A549 treated with dexamethasone at 1 μM for 4 hours (cell line): ENCODE data around the gene RHOG. TPM values are rescaled to one million over a fixed set of nuclear protein-coding genes. Genes with fewer than 3 reads are reported as not detected.

Experiments
- total RNA-seq: library from RNA; stranded (reverse); fragments of 200-300 nt; extraction: Qiagen RNA extraction; gene quantifications from 5 replicates; pipeline ENCODE4 v1.2.3, GENCODE V29; 2022

Gene RHOG
- 95.1 to 115 TPM (median 111 TPM) in 5 replicates for total RNA-seq

GRCh38 chr11:3840870-3841425, at the start of gene RHOG:
Gene RHOG, minus strand, starts transcription at chr11:3840959. Its CDS starts 12,821 bp downstream, at chr11:3828138.

DNA sequence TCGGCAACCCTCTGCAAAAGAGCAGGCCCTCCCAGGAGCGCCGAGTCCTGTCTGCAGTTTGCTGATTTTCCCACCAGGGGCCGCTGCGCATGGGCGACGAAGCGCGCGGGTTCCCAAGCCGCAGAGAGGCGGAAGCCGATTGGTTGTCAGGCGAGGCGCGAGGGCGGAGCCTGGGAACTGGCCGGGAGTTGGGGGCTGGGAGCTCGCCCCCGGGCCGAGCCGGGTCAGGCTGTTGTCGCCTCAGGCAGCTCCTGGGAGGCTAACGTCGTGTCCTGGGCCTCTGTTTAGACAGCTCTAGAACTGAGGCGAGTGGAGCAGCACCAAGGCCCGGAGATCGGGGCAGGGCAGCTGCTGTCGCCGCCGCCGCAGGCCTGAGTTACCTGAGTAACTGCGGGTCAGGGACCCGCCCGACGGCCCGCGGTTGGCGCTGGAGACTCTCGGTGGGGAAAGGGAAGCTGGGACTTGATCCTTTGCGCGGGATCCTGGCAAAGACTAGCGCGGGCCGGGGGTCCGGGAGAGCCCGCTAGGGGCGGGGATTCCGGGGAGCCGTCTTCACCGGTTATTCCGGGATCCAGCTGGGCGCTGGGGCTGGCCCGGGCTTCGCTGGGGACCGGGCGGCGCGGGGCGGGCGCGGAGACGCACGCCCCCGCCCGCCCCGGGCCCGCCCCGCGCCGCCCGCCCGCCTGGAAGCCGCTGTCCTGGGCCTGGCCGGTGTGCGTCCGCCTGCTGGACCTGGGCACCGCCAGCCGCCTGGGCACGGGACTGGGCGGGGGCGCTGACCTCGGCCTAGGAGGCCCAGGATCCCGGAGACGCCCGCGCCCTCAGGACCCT, 14.4 kb upstream of the RHOG start, which contains the start of gene STIM1:
Gene STIM1, plus strand, starts transcription at position 688 of the 831 bp plus-strand sequence. CDS start 607 bp downstream, outside the sequence.

GRCh38 chr11:3807909-3808860, 32.6 kb downstream of the RHOG start, which contains the start of gene PGAP2:
Gene PGAP2, plus strand, starts transcription at chr11:3808560. Its CDS starts 2,700 bp downstream, at chr11:3811260.

DNA sequence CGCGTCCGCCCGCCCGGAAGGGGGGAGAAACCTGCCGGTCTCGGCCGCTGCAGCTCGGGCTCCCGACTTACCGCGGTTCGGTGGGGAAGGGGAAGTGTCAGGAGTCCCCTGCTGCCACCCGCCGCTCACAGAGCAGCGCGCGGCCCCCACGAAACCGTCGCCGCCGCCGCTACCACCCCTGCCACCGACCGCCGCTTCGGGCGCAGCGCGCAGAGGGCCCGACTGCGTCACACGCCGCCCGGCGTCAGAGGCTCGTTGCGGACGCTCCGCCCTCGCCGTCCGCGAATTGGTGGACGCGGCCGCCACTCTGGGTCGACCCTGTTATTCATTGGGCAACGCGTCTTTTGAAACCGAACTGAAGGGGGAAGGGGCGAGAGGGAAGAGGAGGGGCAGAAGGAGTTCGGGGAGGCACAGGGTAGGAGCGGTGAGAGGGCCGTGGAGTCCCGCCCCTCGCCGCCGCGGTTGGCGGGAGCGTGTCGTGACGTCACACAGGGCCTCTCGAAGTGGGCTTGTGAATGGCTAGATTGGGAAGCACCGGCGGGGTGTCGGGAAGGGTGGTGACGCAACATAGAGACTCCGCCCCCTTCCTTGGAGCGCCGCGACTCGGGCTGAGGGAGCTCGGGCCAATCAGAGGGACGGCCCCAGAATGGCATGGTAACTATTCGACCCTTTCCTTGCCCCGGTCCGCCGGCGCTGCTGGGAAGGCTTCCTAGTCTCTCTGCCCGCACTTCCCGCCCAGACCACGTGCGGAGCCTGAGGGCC, 43.2 kb downstream of the RHOG start, which contains the start of gene NUP98:
Gene NUP98, minus strand, starts transcription at position 226 of the 762 bp plus-strand sequence. CDS start 15,437 bp downstream, outside the sequence.

Other genes with a start within 250 kb of the RHOG start
- gene ART5, start 199.0 kb downstream of the RHOG start, total RNA-seq: 0.19 to 0.49 TPM (median 0.29 TPM) in 5 replicates
- gene ART1, start 195.8 kb downstream of the RHOG start, total RNA-seq: 0.08 TPM in 1 of 5 replicates, not detected in the others
- gene CHRNA10, start 169.6 kb downstream of the RHOG start, total RNA-seq: 0.73 to 1.4 TPM (median 0.98 TPM) in 5 replicates
- 63.6 to 81.5 TPM (median 77.7 TPM) in 5 replicates for gene NUP98, start 43.4 kb downstream of the RHOG start, total RNA-seq
- 15.7 to 24.3 TPM (median 22.3 TPM) in 5 replicates for gene PGAP2, start 32.4 kb downstream of the RHOG start, total RNA-seq
- gene STIM1, start 14.7 kb upstream of the RHOG start, total RNA-seq: 22.4 to 27.9 TPM (median 26.3 TPM) in 5 replicates